Neural cell (in vitro differentiated cells): ENCODE results near the gene PTPRF. TPM values are rescaled to one million over a fixed set of nuclear protein-coding genes. Genes with fewer than 3 reads are reported as not detected.

Experiments
- H2AFZ ChIP-seq: fragments of 200-600, 300-800 bp; sonication (generic), shearing (Covaris generic); 2 replicates; pipeline ENCODE4 v1.6.0; 2014; ENCODE audit warnings: low read depth, mild to moderate bottlenecking, antibody characterized with exemption, low read length, moderate library complexity
- H3F3A ChIP-seq: fragments of 200-600 bp; shearing (Covaris generic); 2 replicates; pipeline ENCODE4 v1.6.1; 2016; ENCODE audit warnings: mild to moderate bottlenecking, moderate library complexity, mixed read lengths, antibody characterized with exemption, low read length; ENCODE audit not compliant: insufficient read depth, poor library complexity, severe bottlenecking
- H3K27ac ChIP-seq: fragments of 200-600, 300-800 bp; sonication (generic), shearing (Covaris generic); 2 replicates; pipeline ENCODE4 v1.5.1; 2014; ENCODE audit warnings: mild to moderate bottlenecking, low read length, moderate library complexity
- H3K27me3 ChIP-seq: fragments of 300-800, 200-600 bp; sonication (generic), shearing (Covaris generic); 2 replicates; pipeline ENCODE4 v1.6.0; 2014; ENCODE audit warnings: mild to moderate bottlenecking, low read depth, low read length, moderate library complexity; ENCODE audit not compliant: insufficient read depth
- H3K36me3 ChIP-seq: fragments of 300-800, 200-600 bp; sonication (generic), shearing (Covaris generic); 2 replicates; pipeline ENCODE4 v1.5.1; 2014; ENCODE audit warnings: mild to moderate bottlenecking, antibody characterized with exemption, low read length, moderate library complexity; ENCODE audit not compliant: insufficient read depth
- H3K4me2 ChIP-seq: fragments of 300-800, 200-600 bp; sonication (generic), shearing (Covaris generic); 2 replicates; pipeline ENCODE4 v1.6.0; 2014; ENCODE audit warnings: mild to moderate bottlenecking, low read length
- H3K4me3 ChIP-seq: fragments of 300-800, 200-600 bp; sonication (generic), shearing (Covaris generic); 2 replicates; pipeline ENCODE4 v1.5.1; 2014; ENCODE audit warnings: mild to moderate bottlenecking, low read length, moderate library complexity
- H3K79me2 ChIP-seq: fragments of 200-600 bp; shearing (Covaris generic); replicated peaks from 2 replicates; pipeline ENCODE4 v1.6.0; 2014; ENCODE audit warnings: mild to moderate bottlenecking, low read length, moderate library complexity; ENCODE audit not compliant: insufficient read depth
- H3K9ac ChIP-seq: fragments of 300-800, 200-600 bp; sonication (generic), shearing (Covaris generic); 2 replicates; pipeline ENCODE4 v1.6.1; 2016; ENCODE audit warnings: mild to moderate bottlenecking, low read length, mixed read lengths
- H3K9me2 ChIP-seq: fragments of 200-600 bp; shearing (Covaris generic); 2 replicates; pipeline ENCODE4 v1.6.1; 2016; ENCODE audit warnings: mild to moderate bottlenecking, low read length, mixed read lengths; ENCODE audit not compliant: insufficient read depth
- H3K9me3 ChIP-seq: fragments of 200-600, 300-800 bp; sonication (generic), shearing (Covaris generic); 2 replicates; pipeline ENCODE4 v1.6.1; 2016; ENCODE audit warnings: mild to moderate bottlenecking, mixed run types, low read length, moderate library complexity, mixed read lengths
- H4K20me1 ChIP-seq: fragments of 200-600 bp; shearing (Covaris generic); 2 replicates; pipeline ENCODE4 v1.6.1; 2016; ENCODE audit warnings: mild to moderate bottlenecking, mixed run types; ENCODE audit not compliant: insufficient read depth
- EP300 ChIP-seq: fragments of 450-650 bp; conservative IDR thresholded peaks from 2 replicates; pipeline ENCODE4 v1.6.1; 2014; ENCODE audit warnings: antibody characterized with exemption, mild to moderate bottlenecking, moderate library complexity; ENCODE audit not compliant: poor library complexity, severe bottlenecking
- EZH2 ChIP-seq: fragments of 200-600, 300-800 bp; shearing (Covaris generic), sonication (generic); IDR thresholded peaks from 2 replicates; pipeline ENCODE4 v1.6.1; 2014; ENCODE audit warnings: antibody characterized with exemption, low read length, borderline replicate concordance, mild to moderate bottlenecking; ENCODE audit not compliant: insufficient read depth, poor library complexity, severe bottlenecking
- MXI1 ChIP-seq: fragments of 450-650 bp; conservative IDR thresholded peaks from 2 replicates; pipeline ENCODE4 v1.6.1; 2014; ENCODE audit warnings: antibody characterized with exemption, mild to moderate bottlenecking; ENCODE audit not compliant: poor library complexity, severe bottlenecking
- POLR2AphosphoS5 ChIP-seq: IDR thresholded peaks from 2 replicates; pipeline ENCODE4 v1.6.1; 2012
- RAD21 ChIP-seq: fragments of 450-650 bp; conservative IDR thresholded peaks from 2 replicates; pipeline ENCODE4 v1.6.1; 2014; ENCODE audit warnings: antibody characterized with exemption, mild to moderate bottlenecking, moderate library complexity
- SMC3 ChIP-seq: fragments of 450-650 bp; conservative IDR thresholded peaks from 2 replicates; pipeline ENCODE4 v1.6.1; 2014; ENCODE audit warnings: antibody characterized with exemption, mild to moderate bottlenecking, moderate library complexity; ENCODE audit not compliant: poor library complexity
- TAF1 ChIP-seq: IDR thresholded peaks from 2 replicates; pipeline ENCODE4 v1.6.1; 2012; ENCODE audit warnings: low read depth
- polyA plus RNA-seq: library from polyadenylated mRNA; depleted of rRNA; stranded (reverse); fragments of >200 nt; gene quantifications from 2 replicates; pipeline ENCODE4 v1.2.3, GENCODE V29; 2014
- TF ChIP-seq, protein P1 (sequence below): fragments of 450-650 bp; IDR thresholded peaks from 2 replicates; pipeline ENCODE4 v1.5.1; 2014; ENCODE audit warnings: antibody characterized with exemption, mild to moderate bottlenecking, moderate library complexity; ENCODE audit not compliant: poor library complexity, severe bottlenecking
- TF ChIP-seq, protein P2 (sequence below): IDR thresholded peaks from 2 replicates; pipeline ENCODE4 v1.6.1; 2012; ENCODE audit warnings: borderline replicate concordance

The PTPRF gene
- polyA plus RNA-seq, 1 donor from 2014 or later = 66.6 TPM

DNA sequence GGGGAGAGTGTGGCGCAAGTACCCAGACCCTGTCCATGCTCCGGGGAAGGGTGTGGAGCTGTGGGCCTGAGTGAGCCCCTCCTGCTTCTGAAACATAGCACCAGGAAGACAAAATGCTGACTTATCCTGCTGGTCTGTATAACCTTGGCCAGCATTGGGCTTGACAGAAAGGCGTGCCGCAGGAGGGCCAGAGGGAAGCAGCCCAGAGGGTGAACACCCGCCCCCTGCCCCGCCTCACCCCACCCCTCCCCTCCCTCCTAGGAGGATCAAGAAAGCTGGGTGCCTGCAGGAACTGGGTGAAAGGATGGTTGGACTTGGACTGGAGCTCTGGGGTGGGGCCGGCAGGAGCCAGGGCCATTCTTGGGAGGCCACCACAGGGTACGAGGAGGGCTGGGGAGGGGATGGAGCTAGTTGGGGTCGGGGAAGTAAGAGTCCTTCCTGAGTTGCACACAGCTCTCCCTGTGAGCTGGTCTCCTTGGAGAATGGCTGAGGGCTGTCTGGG lies 27.1 kb downstream of the PTPRF start:
- Histone ChIP-seq H3K4me3 (peak overlapping the region; percentile 60), H3K36me3 (peaks cover 5% of the 10 kb centered on the region), H2AFZ (no peak overlapping the region), H4K20me1 (no peaks in the 10 kb centered on the region), H3K79me2 (no peaks in the 10 kb centered on the region), H3K9me2 (no peaks in the 10 kb centered on the region), H3K27ac (peak overlapping the region; percentile 96), H3K9me3 (no peaks in the 10 kb centered on the region), H3K4me2 (peak overlapping the region; percentile 68), H3F3A (no peaks in the 10 kb centered on the region), H3K27me3 (no peaks in the 10 kb centered on the region), H3K9ac (peak overlapping the region; percentile 68)
- TF ChIP-seq EZH2 (no peak), RAD21 (no peak), EP300 (no peak), MXI1 (no peak), SMC3 (no peak), POLR2AphosphoS5 (no peak), TAF1 (no peak)
- TF ChIP-seq, protein P1, sequence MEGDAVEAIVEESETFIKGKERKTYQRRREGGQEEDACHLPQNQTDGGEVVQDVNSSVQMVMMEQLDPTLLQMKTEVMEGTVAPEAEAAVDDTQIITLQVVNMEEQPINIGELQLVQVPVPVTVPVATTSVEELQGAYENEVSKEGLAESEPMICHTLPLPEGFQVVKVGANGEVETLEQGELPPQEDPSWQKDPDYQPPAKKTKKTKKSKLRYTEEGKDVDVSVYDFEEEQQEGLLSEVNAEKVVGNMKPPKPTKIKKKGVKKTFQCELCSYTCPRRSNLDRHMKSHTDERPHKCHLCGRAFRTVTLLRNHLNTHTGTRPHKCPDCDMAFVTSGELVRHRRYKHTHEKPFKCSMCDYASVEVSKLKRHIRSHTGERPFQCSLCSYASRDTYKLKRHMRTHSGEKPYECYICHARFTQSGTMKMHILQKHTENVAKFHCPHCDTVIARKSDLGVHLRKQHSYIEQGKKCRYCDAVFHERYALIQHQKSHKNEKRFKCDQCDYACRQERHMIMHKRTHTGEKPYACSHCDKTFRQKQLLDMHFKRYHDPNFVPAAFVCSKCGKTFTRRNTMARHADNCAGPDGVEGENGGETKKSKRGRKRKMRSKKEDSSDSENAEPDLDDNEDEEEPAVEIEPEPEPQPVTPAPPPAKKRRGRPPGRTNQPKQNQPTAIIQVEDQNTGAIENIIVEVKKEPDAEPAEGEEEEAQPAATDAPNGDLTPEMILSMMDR = no peak
- TF ChIP-seq, protein P2, sequence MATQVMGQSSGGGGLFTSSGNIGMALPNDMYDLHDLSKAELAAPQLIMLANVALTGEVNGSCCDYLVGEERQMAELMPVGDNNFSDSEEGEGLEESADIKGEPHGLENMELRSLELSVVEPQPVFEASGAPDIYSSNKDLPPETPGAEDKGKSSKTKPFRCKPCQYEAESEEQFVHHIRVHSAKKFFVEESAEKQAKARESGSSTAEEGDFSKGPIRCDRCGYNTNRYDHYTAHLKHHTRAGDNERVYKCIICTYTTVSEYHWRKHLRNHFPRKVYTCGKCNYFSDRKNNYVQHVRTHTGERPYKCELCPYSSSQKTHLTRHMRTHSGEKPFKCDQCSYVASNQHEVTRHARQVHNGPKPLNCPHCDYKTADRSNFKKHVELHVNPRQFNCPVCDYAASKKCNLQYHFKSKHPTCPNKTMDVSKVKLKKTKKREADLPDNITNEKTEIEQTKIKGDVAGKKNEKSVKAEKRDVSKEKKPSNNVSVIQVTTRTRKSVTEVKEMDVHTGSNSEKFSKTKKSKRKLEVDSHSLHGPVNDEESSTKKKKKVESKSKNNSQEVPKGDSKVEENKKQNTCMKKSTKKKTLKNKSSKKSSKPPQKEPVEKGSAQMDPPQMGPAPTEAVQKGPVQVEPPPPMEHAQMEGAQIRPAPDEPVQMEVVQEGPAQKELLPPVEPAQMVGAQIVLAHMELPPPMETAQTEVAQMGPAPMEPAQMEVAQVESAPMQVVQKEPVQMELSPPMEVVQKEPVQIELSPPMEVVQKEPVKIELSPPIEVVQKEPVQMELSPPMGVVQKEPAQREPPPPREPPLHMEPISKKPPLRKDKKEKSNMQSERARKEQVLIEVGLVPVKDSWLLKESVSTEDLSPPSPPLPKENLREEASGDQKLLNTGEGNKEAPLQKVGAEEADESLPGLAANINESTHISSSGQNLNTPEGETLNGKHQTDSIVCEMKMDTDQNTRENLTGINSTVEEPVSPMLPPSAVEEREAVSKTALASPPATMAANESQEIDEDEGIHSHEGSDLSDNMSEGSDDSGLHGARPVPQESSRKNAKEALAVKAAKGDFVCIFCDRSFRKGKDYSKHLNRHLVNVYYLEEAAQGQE = no peak

DNA sequence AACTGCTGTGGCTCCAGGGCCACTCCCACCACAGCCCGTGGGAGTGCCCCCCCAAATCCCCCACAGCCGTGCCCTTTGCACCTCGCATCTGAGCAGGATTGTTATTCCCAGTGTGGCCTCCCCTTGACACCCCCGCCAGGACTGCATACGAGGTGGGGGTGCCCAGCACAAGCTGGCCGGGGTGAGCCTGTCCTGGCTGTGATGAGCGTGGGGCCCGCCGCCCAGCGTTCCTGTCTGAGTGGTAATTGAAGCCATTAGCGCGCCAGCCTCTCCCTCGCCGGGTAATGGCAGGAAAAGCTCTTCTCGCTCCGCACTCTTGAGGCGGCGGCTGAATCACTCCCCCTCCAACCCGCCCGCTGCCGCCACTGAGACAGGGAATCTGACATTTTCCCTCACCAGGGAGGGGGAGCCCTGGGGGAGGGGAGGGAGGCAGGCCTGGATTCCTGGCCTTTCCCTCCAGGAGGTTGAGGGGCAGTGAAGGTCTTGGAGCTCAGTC lies 27.7 kb downstream of the PTPRF start:
- TF ChIP-seq SMC3 = peak; percentile 56
- TF ChIP-seq, protein P2 = peak; percentile 76
- peak; percentile 89 for TF ChIP-seq POLR2AphosphoS5
- TF ChIP-seq, protein P1 = no peak
- no peak for TF ChIP-seq MXI1
- TF ChIP-seq EP300 = peak; percentile 82
- TF ChIP-seq RAD21 = peak; percentile 50
- peak; percentile 30 for TF ChIP-seq TAF1
- H4K20me1 ChIP-seq = no peaks in the 10 kb centered on the region
- no peaks in the 10 kb centered on the region for H3F3A ChIP-seq
- H3K27ac ChIP-seq = peak overlapping the region; percentile 96
- peak overlapping the region; percentile 60 for H3K4me3 ChIP-seq
- peak overlapping the region; percentile 68 for H3K4me2 ChIP-seq
- no peaks in the 10 kb centered on the region for H3K9me2 ChIP-seq
- H3K36me3 ChIP-seq = peaks cover 4% of the 10 kb centered on the region
- peak overlapping the region; percentile 68 for H3K9ac ChIP-seq
- no peaks in the 10 kb centered on the region for H3K79me2 ChIP-seq
- no peak overlapping the region for H2AFZ ChIP-seq
- no peaks in the 10 kb centered on the region for H3K27me3 ChIP-seq
- H3K9me3 ChIP-seq = no peaks in the 10 kb centered on the region
